GM12875 (cell line): ENCODE results near the gene HMCN1.

Source experiments
- H3K4me3 ChIP-seq: one replicate; pipeline ENCODE4 v1.5.1; 2011; ENCODE audit warnings: low read depth, low read length, control low read depth
- TF ChIP-seq, protein P1 (sequence below): IDR thresholded peaks from 2 replicates; pipeline ENCODE4 v1.5.1; 2011; ENCODE audit warnings: low read depth, mild to moderate bottlenecking, control low read depth, inconsistent platforms, low read length, moderate library complexity, borderline replicate concordance; ENCODE audit not compliant: insufficient read depth

The HMCN1 gene

DNA sequence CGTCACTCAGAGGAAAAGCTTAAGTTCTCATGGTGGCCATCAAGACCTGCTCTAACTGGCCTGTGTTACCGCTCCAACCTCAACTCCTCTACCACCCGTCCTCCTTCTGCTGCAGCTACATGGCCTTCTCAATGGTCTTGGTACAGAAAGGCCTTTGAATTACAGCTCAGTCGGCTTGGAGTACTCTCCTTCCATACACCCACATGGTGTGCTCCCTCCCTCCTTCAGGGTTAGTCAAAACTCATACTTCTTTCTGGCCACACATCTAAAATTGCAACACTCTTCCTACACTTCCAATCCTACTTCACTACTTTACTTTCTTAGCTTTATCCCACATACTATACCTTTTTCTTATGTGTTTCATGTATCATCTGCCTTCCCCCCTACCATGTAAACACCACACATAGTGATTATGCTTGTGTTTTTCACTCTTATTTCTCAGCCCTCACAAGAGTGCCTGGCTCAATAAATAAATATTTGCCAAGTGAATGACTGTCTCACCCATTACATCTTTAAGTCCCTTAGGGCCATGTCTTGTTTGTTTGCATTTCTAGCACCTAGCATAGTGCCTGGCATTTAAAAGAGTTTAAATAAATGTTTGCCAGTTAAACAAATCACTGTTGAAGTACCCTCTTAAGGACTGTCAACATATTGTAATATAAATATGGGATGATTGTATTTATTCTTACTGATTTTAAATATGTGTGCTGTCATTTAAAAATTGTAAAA is 37.6 kb upstream of the HMCN1 start:
- no peak overlapping the region for H3K4me3 ChIP-seq

DNA sequence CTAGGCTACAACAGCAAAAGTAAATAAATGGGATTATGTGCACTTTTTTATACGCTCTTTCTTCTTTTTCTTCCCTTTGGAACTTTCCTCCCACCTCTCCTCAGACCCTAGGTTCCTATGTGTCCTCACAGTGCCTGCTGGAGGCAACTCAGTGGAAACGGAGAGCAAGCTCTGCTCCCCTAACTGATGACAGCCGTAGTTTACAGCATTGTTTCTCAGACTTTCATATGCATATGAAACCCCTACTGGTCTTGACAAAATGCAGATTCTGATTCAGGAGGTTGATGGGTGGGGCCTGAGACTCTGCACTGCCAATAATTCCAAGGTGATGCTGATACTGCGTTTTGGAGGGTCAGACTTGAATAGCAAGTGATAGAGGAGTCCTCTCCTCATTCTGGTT is 34.3 kb upstream of the HMCN1 start:
- no peak overlapping the region for H3K4me3 ChIP-seq
- TF ChIP-seq, protein P1, sequence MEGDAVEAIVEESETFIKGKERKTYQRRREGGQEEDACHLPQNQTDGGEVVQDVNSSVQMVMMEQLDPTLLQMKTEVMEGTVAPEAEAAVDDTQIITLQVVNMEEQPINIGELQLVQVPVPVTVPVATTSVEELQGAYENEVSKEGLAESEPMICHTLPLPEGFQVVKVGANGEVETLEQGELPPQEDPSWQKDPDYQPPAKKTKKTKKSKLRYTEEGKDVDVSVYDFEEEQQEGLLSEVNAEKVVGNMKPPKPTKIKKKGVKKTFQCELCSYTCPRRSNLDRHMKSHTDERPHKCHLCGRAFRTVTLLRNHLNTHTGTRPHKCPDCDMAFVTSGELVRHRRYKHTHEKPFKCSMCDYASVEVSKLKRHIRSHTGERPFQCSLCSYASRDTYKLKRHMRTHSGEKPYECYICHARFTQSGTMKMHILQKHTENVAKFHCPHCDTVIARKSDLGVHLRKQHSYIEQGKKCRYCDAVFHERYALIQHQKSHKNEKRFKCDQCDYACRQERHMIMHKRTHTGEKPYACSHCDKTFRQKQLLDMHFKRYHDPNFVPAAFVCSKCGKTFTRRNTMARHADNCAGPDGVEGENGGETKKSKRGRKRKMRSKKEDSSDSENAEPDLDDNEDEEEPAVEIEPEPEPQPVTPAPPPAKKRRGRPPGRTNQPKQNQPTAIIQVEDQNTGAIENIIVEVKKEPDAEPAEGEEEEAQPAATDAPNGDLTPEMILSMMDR: no peak

More for the DNA sequence above, 37.6 kb upstream of the HMCN1 start:
- TF ChIP-seq, protein P1: no peak

- TF ChIP-seq, protein P1: no peak
- no peak overlapping the region for H3K4me3 ChIP-seq
These were observed 32.5 kb upstream of the HMCN1 start for GRCh38 chr1:185701650-185702049.

GRCh38 chr1:185704181-185704580 is 30.0 kb upstream of the HMCN1 start:
- TF ChIP-seq, protein P1: no peak
- no peak overlapping the region for H3K4me3 ChIP-seq

DNA sequence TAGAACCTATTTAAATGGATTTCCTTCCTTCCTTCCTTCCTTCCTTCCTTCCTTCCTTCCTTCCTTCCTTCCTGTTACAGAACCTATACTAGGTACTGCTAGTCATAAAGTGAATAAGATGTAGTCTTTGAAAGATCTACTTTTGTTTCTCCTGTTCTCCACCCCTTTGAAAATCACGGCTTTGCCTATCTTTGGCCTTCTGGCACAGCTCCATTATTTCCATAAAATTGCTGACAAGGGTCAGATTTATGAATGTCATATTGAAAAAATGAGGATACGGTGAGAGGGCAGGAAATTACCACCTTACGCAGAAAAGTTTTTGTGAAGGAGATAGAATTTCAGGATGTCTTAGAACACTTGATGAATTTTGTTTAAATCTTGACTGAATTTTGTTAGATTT is 18.1 kb upstream of the HMCN1 start:
- H3K4me3 ChIP-seq: no peak overlapping the region
- TF ChIP-seq, protein P1: no peak

GRCh38 chr1:185719021-185719420 is 15.2 kb upstream of the HMCN1 start:
- TF ChIP-seq, protein P1: no peak
- no peak overlapping the region for H3K4me3 ChIP-seq

- TF ChIP-seq, protein P1: no peak
- no peak overlapping the region for H3K4me3 ChIP-seq
These were observed 13.4 kb upstream of the HMCN1 start for GRCh38 chr1:185720633-185721272.
